Measurements from ENCODE around the gene KRT39.

DNA sequence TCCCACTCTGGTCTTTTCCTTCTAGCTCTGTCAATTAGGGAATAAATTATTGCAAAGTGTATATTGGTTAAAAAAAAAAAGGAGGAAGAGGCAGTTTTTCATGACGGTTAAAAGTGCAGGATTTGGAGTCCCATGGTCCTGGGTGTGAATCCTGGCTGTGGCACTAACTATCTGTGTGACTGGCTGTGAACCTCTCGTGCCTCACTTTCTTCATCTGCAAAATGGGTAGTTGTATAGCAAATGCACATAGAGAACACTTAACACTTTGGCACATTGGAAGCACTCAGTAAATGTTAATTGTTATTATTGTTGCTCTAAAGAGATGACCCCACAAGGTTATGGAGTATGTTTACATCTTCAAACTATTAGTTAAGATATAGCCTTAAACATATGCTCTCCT, 18.8 kb downstream of the KRT39 start:
- TF ChIP-seq MIER3 (CRISPR knock-in tag; IDR thresholded peaks at IDR 0.05; ENCODE audit: borderline replicate concordance) (no peak), ZIK1 (CRISPR knock-in tag; IDR thresholded peaks at IDR 0.05; ENCODE audit: borderline replicate concordance, low read depth) (no peak), FOXO4 (CRISPR knock-in tag; conservative IDR thresholded peaks at IDR 0.05) (no peak), ETV6 (CRISPR knock-in tag; conservative IDR thresholded peaks at IDR 0.05) (no peak), RAD21 (CRISPR knock-in tag; IDR thresholded peaks at IDR 0.05) (no peak), POLR2AphosphoS2 (IDR thresholded peaks at IDR 0.05; ENCODE audit: low read depth, low read length) (no peak), ZNF142 (CRISPR knock-in tag; IDR thresholded peaks at IDR 0.05) (no peak), POLR2A (IDR thresholded peaks at IDR 0.05; ENCODE audit: insufficient read depth in 1 of 2, low read depth in 2 of 2, low read length in 2 of 2) (no peak), CTCF (CRISPR knock-in tag; IDR thresholded peaks at IDR 0.05) (no peak)

All from HepG2 (cell line).